ENCODE data around the gene CPB1.

Gene CPB1

GRCh38 chr3:148840451-148840850, 12.8 kb downstream of the CPB1 start:
- peak overlapping the region; percentile 50 for H3K27ac Mint-ChIP-seq
- H3K36me3 Mint-ChIP-seq (ENCODE audit: low read depth), result no peaks in the 10 kb centered on the region
- H3K4me1 Mint-ChIP-seq, result peaks cover 12% of the 10 kb centered on the region
- no peak overlapping the region for H3K4me3 Mint-ChIP-seq
- no peak for TF ChIP-seq CTCF (IDR thresholded peaks at IDR 0.05)
- no peak for DNase-seq
- H3K9me3 Mint-ChIP-seq, result no peaks in the 10 kb centered on the region
- H3K27me3 Mint-ChIP-seq (ENCODE audit: low read depth, poor library complexity), result peaks cover 3% of the 10 kb centered on the region

- TF ChIP-seq CTCF (IDR thresholded peaks at IDR 0.05), result no peak
- DNase-seq, result no peak
- H3K9me3 Mint-ChIP-seq, result no peaks in the 10 kb centered on the region
- peaks cover 4% of the 10 kb centered on the region for H3K4me1 Mint-ChIP-seq
- no peak overlapping the region for H3K27ac Mint-ChIP-seq
- no peak overlapping the region for H3K4me3 Mint-ChIP-seq
- no peaks in the 10 kb centered on the region for H3K36me3 Mint-ChIP-seq (ENCODE audit: low read depth)
- H3K27me3 Mint-ChIP-seq (ENCODE audit: low read depth, poor library complexity), result peaks cover 3% of the 10 kb centered on the region
Observed at GRCh38 chr3:148845756-148846395, 18.3 kb downstream of the CPB1 start.

GRCh38 chr3:148847351-148847750, 19.7 kb downstream of the CPB1 start:
- no peaks in the 10 kb centered on the region for H3K4me1 Mint-ChIP-seq
- no peaks in the 10 kb centered on the region for H3K9me3 Mint-ChIP-seq
- no peaks in the 10 kb centered on the region for H3K36me3 Mint-ChIP-seq (ENCODE audit: low read depth)

GRCh38 chr3:148848410-148848809, 20.8 kb downstream of the CPB1 start:
- no peak for TF ChIP-seq CTCF (IDR thresholded peaks at IDR 0.05)
- no peak overlapping the region for H3K27ac Mint-ChIP-seq
- no peak for DNase-seq
- H3K4me1 Mint-ChIP-seq, result no peaks in the 10 kb centered on the region
- H3K9me3 Mint-ChIP-seq, result no peaks in the 10 kb centered on the region
- peaks cover 3% of the 10 kb centered on the region for H3K27me3 Mint-ChIP-seq (ENCODE audit: low read depth, poor library complexity)
- H3K36me3 Mint-ChIP-seq (ENCODE audit: low read depth), result no peaks in the 10 kb centered on the region
- H3K4me3 Mint-ChIP-seq, result no peak overlapping the region

More at GRCh38 chr3:148847351-148847750, 19.7 kb downstream of the CPB1 start:
- H3K27ac Mint-ChIP-seq, result peak overlapping the region; percentile 32
- H3K27me3 Mint-ChIP-seq (ENCODE audit: low read depth, poor library complexity), result peaks cover 3% of the 10 kb centered on the region
- DNase-seq, result no peak
- H3K4me3 Mint-ChIP-seq, result no peak overlapping the region
- no peak for TF ChIP-seq CTCF (IDR thresholded peaks at IDR 0.05)

GRCh38 chr3:148852271-148852992, 24.8 kb downstream of the CPB1 start:
- Mint-ChIP-seq H3K36me3 (ENCODE audit: low read depth) (no peaks in the 10 kb centered on the region), H3K4me3 (no peak overlapping the region), H3K27me3 (ENCODE audit: low read depth, poor library complexity) (no peaks in the 10 kb centered on the region), H3K27ac (peak overlapping the region; percentile 57), H3K9me3 (no peaks in the 10 kb centered on the region), H3K4me1 (peaks cover 6% of the 10 kb centered on the region)
- no peak for TF ChIP-seq CTCF (IDR thresholded peaks at IDR 0.05)
- DNase-seq, result no peak

- peaks cover 6% of the 10 kb centered on the region for H3K4me1 Mint-ChIP-seq
- H3K36me3 Mint-ChIP-seq (ENCODE audit: low read depth), result no peaks in the 10 kb centered on the region
- no peak overlapping the region for H3K27ac Mint-ChIP-seq
- no peaks in the 10 kb centered on the region for H3K27me3 Mint-ChIP-seq (ENCODE audit: low read depth, poor library complexity)
- no peak for DNase-seq
- TF ChIP-seq CTCF (IDR thresholded peaks at IDR 0.05), result no peak
- H3K4me3 Mint-ChIP-seq, result no peak overlapping the region
- no peaks in the 10 kb centered on the region for H3K9me3 Mint-ChIP-seq
Observed at GRCh38 chr3:148853076-148853475, 25.5 kb downstream of the CPB1 start.
